ENCODE results near the gene CRABP2.

The CRABP2 gene

GRCh38 chr1:156676114-156676819 is 29.1 kb downstream of the CRABP2 start:
- Histone ChIP-seq H3K9me3 (ENCODE audit: control insufficient read depth, insufficient read depth, low read length) (no peaks in the 10 kb centered on the region), H3K36me3 (ENCODE audit: control insufficient read depth, insufficient read depth, low read length) (peaks cover 8% of the 10 kb centered on the region; the same call in 1 of the 2 replicates), H3K27ac (ENCODE audit: low read length) (no peak overlapping the region), H3K27me3 (ENCODE audit: control insufficient read depth, insufficient read depth, low read length) (no peaks in the 10 kb centered on the region), H3K4me3 (ENCODE audit: low read length) (peak overlapping the region; percentile 54), H3K4me1 (ENCODE audit: control insufficient read depth, insufficient read depth, low read length) (peaks cover 26% of the 10 kb centered on the region)
- no peak for DNase-seq (ENCODE audit: low read depth, low spot score)
- WGBS (ENCODE audit: insufficient coverage, insufficient read length), result no CpG with 5 or more reads among the region's 49 CpGs

- Histone ChIP-seq H3K4me3 (ENCODE audit: low read length) (peak overlapping the region; percentile 54; the same call in 1 of the 2 replicates), H3K4me1 (ENCODE audit: control insufficient read depth, insufficient read depth, low read length) (peaks cover 27% of the 10 kb centered on the region), H3K9me3 (ENCODE audit: control insufficient read depth, insufficient read depth, low read length) (no peaks in the 10 kb centered on the region), H3K27me3 (ENCODE audit: control insufficient read depth, insufficient read depth, low read length) (no peaks in the 10 kb centered on the region), H3K27ac (ENCODE audit: low read length) (no peak overlapping the region), H3K36me3 (ENCODE audit: control insufficient read depth, insufficient read depth, low read length) (peaks cover 8% of the 10 kb centered on the region; the same call in 1 of the 2 replicates)
- no CpG with 5 or more reads among the region's 18 CpGs for whole genome bisulfite sequencing (ENCODE audit: insufficient coverage, insufficient read length)
- DNase-seq (ENCODE audit: low read depth, low spot score), result no peak
Observed at GRCh38 chr1:156675210-156676113, 29.9 kb downstream of the CRABP2 start.

- Histone ChIP-seq H3K4me1 (ENCODE audit: control insufficient read depth, insufficient read depth, low read length) (peaks cover 43% of the 10 kb centered on the region), H3K4me3 (ENCODE audit: low read length) (no peak overlapping the region), H3K27me3 (ENCODE audit: control insufficient read depth, insufficient read depth, low read length) (no peaks in the 10 kb centered on the region), H3K27ac (ENCODE audit: low read length) (no peak overlapping the region), H3K36me3 (ENCODE audit: control insufficient read depth, insufficient read depth, low read length) (peaks cover 8% of the 10 kb centered on the region; the same call in 1 of the 2 replicates), H3K9me3 (ENCODE audit: control insufficient read depth, insufficient read depth, low read length) (no peaks in the 10 kb centered on the region)
- no CpG with 5 or more reads among the region's 8 CpGs for WGBS (ENCODE audit: insufficient coverage, insufficient read length)
- DNase-seq (ENCODE audit: low read depth, low spot score), result peak; percentile 97
Observed at GRCh38 chr1:156673387-156674121, 31.8 kb downstream of the CRABP2 start.

GRCh38 chr1:156671804-156672203 is 33.6 kb downstream of the CRABP2 start:
- Histone ChIP-seq H3K27ac (ENCODE audit: low read length) (no peak overlapping the region), H3K4me3 (ENCODE audit: low read length) (no peak overlapping the region), H3K4me1 (ENCODE audit: control insufficient read depth, insufficient read depth, low read length) (peaks cover 44% of the 10 kb centered on the region), H3K27me3 (ENCODE audit: control insufficient read depth, insufficient read depth, low read length) (no peaks in the 10 kb centered on the region), H3K36me3 (ENCODE audit: control insufficient read depth, insufficient read depth, low read length) (peaks cover 8% of the 10 kb centered on the region; the same call in 1 of the 2 replicates), H3K9me3 (ENCODE audit: control insufficient read depth, insufficient read depth, low read length) (no peaks in the 10 kb centered on the region)
- no peak for DNase-seq (ENCODE audit: low read depth, low spot score)
- no CpG with 5 or more reads among the region's 2 CpGs for WGBS (ENCODE audit: insufficient coverage, insufficient read length)

- H3K27ac ChIP-seq (ENCODE audit: low read length), result no peak overlapping the region
- peaks cover 8% of the 10 kb centered on the region; the same call in 1 of the 2 replicates for H3K36me3 ChIP-seq (ENCODE audit: control insufficient read depth, insufficient read depth, low read length)
- no peak overlapping the region for H3K4me3 ChIP-seq (ENCODE audit: low read length)
- DNase-seq (ENCODE audit: low read depth, low spot score), result no peak
- no CpG with 5 or more reads among the region's 4 CpGs for WGBS (ENCODE audit: insufficient coverage, insufficient read length)
- peaks cover 42% of the 10 kb centered on the region for H3K4me1 ChIP-seq (ENCODE audit: control insufficient read depth, insufficient read depth, low read length)
- no peaks in the 10 kb centered on the region for H3K9me3 ChIP-seq (ENCODE audit: control insufficient read depth, insufficient read depth, low read length)
- H3K27me3 ChIP-seq (ENCODE audit: control insufficient read depth, insufficient read depth, low read length), result no peaks in the 10 kb centered on the region
Observed at GRCh38 chr1:156670791-156671190, 34.6 kb downstream of the CRABP2 start.

GRCh38 chr1:156670359-156670758 is 35.0 kb downstream of the CRABP2 start:
- WGBS (ENCODE audit: insufficient coverage, insufficient read length), result no CpG with 5 or more reads among the region's 6 CpGs
- H3K27me3 ChIP-seq (ENCODE audit: control insufficient read depth, insufficient read depth, low read length), result no peaks in the 10 kb centered on the region
- H3K4me1 ChIP-seq (ENCODE audit: control insufficient read depth, insufficient read depth, low read length), result peaks cover 40% of the 10 kb centered on the region
- no peak overlapping the region for H3K27ac ChIP-seq (ENCODE audit: low read length)
- DNase-seq (ENCODE audit: low read depth, low spot score), result no peak
- no peak overlapping the region for H3K4me3 ChIP-seq (ENCODE audit: low read length)
- no peaks in the 10 kb centered on the region for H3K9me3 ChIP-seq (ENCODE audit: control insufficient read depth, insufficient read depth, low read length)
- peaks cover 8% of the 10 kb centered on the region; the same call in 1 of the 2 replicates for H3K36me3 ChIP-seq (ENCODE audit: control insufficient read depth, insufficient read depth, low read length)

- Histone ChIP-seq H3K4me3 (ENCODE audit: low read length) (no peak overlapping the region), H3K36me3 (ENCODE audit: control insufficient read depth, insufficient read depth, low read length) (peaks cover 6% of the 10 kb centered on the region; the same call in 1 of the 2 replicates), H3K4me1 (ENCODE audit: control insufficient read depth, insufficient read depth, low read length) (peaks cover 35% of the 10 kb centered on the region), H3K27me3 (ENCODE audit: control insufficient read depth, insufficient read depth, low read length) (no peaks in the 10 kb centered on the region), H3K27ac (ENCODE audit: low read length) (no peak overlapping the region), H3K9me3 (ENCODE audit: control insufficient read depth, insufficient read depth, low read length) (no peaks in the 10 kb centered on the region)
- DNase-seq (ENCODE audit: low read depth, low spot score), result no peak
- WGBS (ENCODE audit: insufficient coverage, insufficient read length), result no CpG with 5 or more reads among the region's 5 CpGs
Observed at GRCh38 chr1:156669794-156670193, 35.6 kb downstream of the CRABP2 start.

GRCh38 chr1:156668801-156669637 is 36.4 kb downstream of the CRABP2 start:
- peaks cover 36% of the 10 kb centered on the region for H3K4me1 ChIP-seq (ENCODE audit: control insufficient read depth, insufficient read depth, low read length)
- H3K36me3 ChIP-seq (ENCODE audit: control insufficient read depth, insufficient read depth, low read length), result peaks cover 5% of the 10 kb centered on the region; the same call in 1 of the 2 replicates
- WGBS (ENCODE audit: insufficient coverage, insufficient read length), result no CpG with 5 or more reads among the region's 17 CpGs
- H3K4me3 ChIP-seq (ENCODE audit: low read length), result no peak overlapping the region
- no peaks in the 10 kb centered on the region for H3K27me3 ChIP-seq (ENCODE audit: control insufficient read depth, insufficient read depth, low read length)
- H3K27ac ChIP-seq (ENCODE audit: low read length), result no peak overlapping the region
- no peak for DNase-seq (ENCODE audit: low read depth, low spot score)
- H3K9me3 ChIP-seq (ENCODE audit: control insufficient read depth, insufficient read depth, low read length), result no peaks in the 10 kb centered on the region

- peaks cover 5% of the 10 kb centered on the region; the same call in 1 of the 2 replicates for H3K36me3 ChIP-seq (ENCODE audit: control insufficient read depth, insufficient read depth, low read length)
- H3K4me1 ChIP-seq (ENCODE audit: control insufficient read depth, insufficient read depth, low read length), result peaks cover 33% of the 10 kb centered on the region
- H3K4me3 ChIP-seq (ENCODE audit: low read length), result no peak overlapping the region
- no peak for DNase-seq (ENCODE audit: low read depth, low spot score)
- WGBS (ENCODE audit: insufficient coverage, insufficient read length), result no CpG with 5 or more reads among the region's 9 CpGs
- H3K27me3 ChIP-seq (ENCODE audit: control insufficient read depth, insufficient read depth, low read length), result no peaks in the 10 kb centered on the region
- H3K27ac ChIP-seq (ENCODE audit: low read length), result no peak overlapping the region
- H3K9me3 ChIP-seq (ENCODE audit: control insufficient read depth, insufficient read depth, low read length), result no peaks in the 10 kb centered on the region
Observed at GRCh38 chr1:156667968-156668709, 37.2 kb downstream of the CRABP2 start.

Data from iPS DF 6.9 (cell line).